PC-9 (cell line): ENCODE data around the gene PPP1R9A. TPM values are rescaled to one million over a fixed set of nuclear protein-coding genes. Genes with fewer than 3 reads are reported as not detected.

Source experiments
- BruUV-seq: library from RNA; stranded (reverse); fragments of 400-500 nt; replicated peaks from 2 replicates; lab custom pipeline; 2021; lab: Mats Ljungman, UMichigan
- CTCF ChIA-PET: fragments of 300-600 bp; sonication (Branson Sonifier 250); formaldehyde crosslinking; loops from one replicate; lab custom pipeline; 2022; ENCODE audit warnings: antibody characterized with exemption; lab: Charles Lee
- POLR2A ChIA-PET: fragments of 300-600 bp; sonication (Branson Sonifier 250); formaldehyde crosslinking; loops from one replicate; lab custom pipeline; 2022; ENCODE audit warnings: antibody characterized with exemption; ENCODE audit not compliant: unreplicated experiment; lab: Charles Lee
- DNase-seq, 2 experiments: peaks; one replicate each; pipeline versions ENCODE4 v3.0.0 to v3.0.0-alpha.2; 2015 to 2022; ENCODE audit warnings: mixed read lengths in 1 of 2
- H2AFZ ChIP-seq: fragments of 200-600 bp; sonication (generic); 2 replicates; pipeline ENCODE4 v1.8.1; 2017; ENCODE audit warnings: antibody characterized with exemption
- H3F3A ChIP-seq: fragments of 200-600 bp; sonication (generic); 2 replicates; pipeline ENCODE4 v1.8.1; 2017; ENCODE audit warnings: antibody characterized with exemption, mild to moderate bottlenecking, low read depth; ENCODE audit not compliant: insufficient read depth
- H3K27ac ChIP-seq: fragments of 200-600 bp; sonication (generic); 2 replicates; pipeline ENCODE4 v1.6.1; 2016; ENCODE audit warnings: mixed run types
- H3K27me3 ChIP-seq: fragments of 200-600 bp; sonication (generic); 2 replicates; pipeline ENCODE4 v1.6.1; 2016; ENCODE audit warnings: low read depth, mixed run types; ENCODE audit not compliant: insufficient read depth
- H3K36me3 ChIP-seq: fragments of 200-600 bp; sonication (generic); 2 replicates; pipeline ENCODE4 v1.6.1; 2016; ENCODE audit warnings: low read depth, mixed run types
- H3K4me1 ChIP-seq: fragments of 200-600 bp; sonication (generic); replicated peaks from 2 replicates; pipeline ENCODE4 v1.6.1; 2016; ENCODE audit warnings: mixed run types; ENCODE audit not compliant: insufficient read depth
- H3K4me2 ChIP-seq: fragments of 200-600 bp; sonication (generic); 2 replicates; pipeline ENCODE4 v1.6.1; 2017; ENCODE audit warnings: mixed run types
- H3K4me3 ChIP-seq: fragments of 200-600 bp; sonication (generic); 2 replicates; pipeline ENCODE4 v1.6.1; 2016; ENCODE audit warnings: mixed run types
- H3K79me2 ChIP-seq: fragments of 200-600 bp; sonication (generic); 2 replicates; pipeline ENCODE4 v1.6.1; 2017; ENCODE audit warnings: low read depth, mixed run types
- H3K9me2 ChIP-seq: fragments of 200-600 bp; sonication (generic); 2 replicates; pipeline ENCODE4 v1.8.1; 2017; ENCODE audit warnings: mild to moderate bottlenecking; ENCODE audit not compliant: insufficient read depth
- H3K9me3 ChIP-seq: fragments of 200-600 bp; sonication (generic); 2 replicates; pipeline ENCODE4 v1.8.1; 2016; ENCODE audit warnings: low read depth; ENCODE audit not compliant: insufficient read depth
- H4K20me1 ChIP-seq: fragments of 200-600 bp; sonication (generic); 2 replicates; pipeline ENCODE4 v1.8.1; 2017; ENCODE audit not compliant: insufficient read depth
- EZH2 ChIP-seq: fragments of 200-600 bp; sonication (generic); IDR thresholded peaks from 2 replicates; pipeline ENCODE4 v1.8.0; 2017; ENCODE audit warnings: antibody characterized with exemption, low read depth
- intact Hi-C: fragments of 100-400 bp; cut with micrococcal nuclease; formaldehyde crosslinking; loops from one replicate; pipeline ENCODE4 v1.10.0; 2022; ENCODE audit not compliant: unreplicated experiment
- total RNA-seq: library from RNA; stranded (reverse); gene quantifications from 2 replicates; pipeline ENCODE4 v1.2.3, GENCODE V29; 2021
- TF ChIP-seq, protein P1 (sequence below): fragments of 200-600 bp; sonication (generic); conservative IDR thresholded peaks from 2 replicates; pipeline ENCODE4 v1.6.1; 2017; ENCODE audit warnings: mixed run types, antibody characterized with exemption, mild to moderate bottlenecking, moderate library complexity

PPP1R9A gene
- total RNA-seq, 1 experiment from 2014 or later: 11.5 TPM

DNA sequence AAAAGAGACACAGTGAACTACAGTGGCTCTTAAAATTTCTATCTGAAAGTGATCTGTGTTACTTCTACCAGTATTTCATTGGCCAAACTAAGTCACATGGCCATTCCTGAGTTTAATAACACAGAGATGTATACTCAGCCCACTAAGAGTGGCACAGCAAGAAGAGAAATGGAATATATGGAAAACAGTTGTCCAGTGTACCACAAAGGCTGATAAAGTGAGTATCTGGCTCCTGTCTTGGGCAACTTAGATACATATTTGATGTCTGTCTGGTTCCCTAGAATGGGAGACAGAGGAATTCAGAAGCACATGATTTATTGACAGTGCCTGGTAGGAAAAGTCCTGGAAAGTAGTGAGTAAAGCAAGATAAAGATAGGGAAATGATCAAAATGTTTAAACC, 427.1 kb downstream of the PPP1R9A start:
- CTCF ChIA-PET: interaction anchor here (0.6 kb wide), 1 partner anchor 679 kb away, joined by 3 read pairs; no protein-coding TSS in a partner anchor
- no TSS peak for BruUV-seq
- Histone ChIP-seq H4K20me1 (no peaks in the 10 kb centered on the region), H3K27me3 (no peaks in the 10 kb centered on the region), H2AFZ (no peak overlapping the region), H3K4me3 (no peak overlapping the region), H3K27ac (no peak overlapping the region), H3K9me3 (no peaks in the 10 kb centered on the region), H3K4me1 (no peaks in the 10 kb centered on the region), H3K79me2 (no peaks in the 10 kb centered on the region), H3K36me3 (no peaks in the 10 kb centered on the region), H3F3A (no peaks in the 10 kb centered on the region), H3K4me2 (no peak overlapping the region), H3K9me2 (0 out of 2 replicates have a peak, but pooled peaks cover 4% of the 10 kb centered on the region)
- DNase-seq: no peak
- intact Hi-C loops: no loop called here
- POLR2A ChIA-PET: no interaction called here
- TF ChIP-seq, protein P1, sequence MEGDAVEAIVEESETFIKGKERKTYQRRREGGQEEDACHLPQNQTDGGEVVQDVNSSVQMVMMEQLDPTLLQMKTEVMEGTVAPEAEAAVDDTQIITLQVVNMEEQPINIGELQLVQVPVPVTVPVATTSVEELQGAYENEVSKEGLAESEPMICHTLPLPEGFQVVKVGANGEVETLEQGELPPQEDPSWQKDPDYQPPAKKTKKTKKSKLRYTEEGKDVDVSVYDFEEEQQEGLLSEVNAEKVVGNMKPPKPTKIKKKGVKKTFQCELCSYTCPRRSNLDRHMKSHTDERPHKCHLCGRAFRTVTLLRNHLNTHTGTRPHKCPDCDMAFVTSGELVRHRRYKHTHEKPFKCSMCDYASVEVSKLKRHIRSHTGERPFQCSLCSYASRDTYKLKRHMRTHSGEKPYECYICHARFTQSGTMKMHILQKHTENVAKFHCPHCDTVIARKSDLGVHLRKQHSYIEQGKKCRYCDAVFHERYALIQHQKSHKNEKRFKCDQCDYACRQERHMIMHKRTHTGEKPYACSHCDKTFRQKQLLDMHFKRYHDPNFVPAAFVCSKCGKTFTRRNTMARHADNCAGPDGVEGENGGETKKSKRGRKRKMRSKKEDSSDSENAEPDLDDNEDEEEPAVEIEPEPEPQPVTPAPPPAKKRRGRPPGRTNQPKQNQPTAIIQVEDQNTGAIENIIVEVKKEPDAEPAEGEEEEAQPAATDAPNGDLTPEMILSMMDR: no peak
- TF ChIP-seq EZH2: no peak

DNA sequence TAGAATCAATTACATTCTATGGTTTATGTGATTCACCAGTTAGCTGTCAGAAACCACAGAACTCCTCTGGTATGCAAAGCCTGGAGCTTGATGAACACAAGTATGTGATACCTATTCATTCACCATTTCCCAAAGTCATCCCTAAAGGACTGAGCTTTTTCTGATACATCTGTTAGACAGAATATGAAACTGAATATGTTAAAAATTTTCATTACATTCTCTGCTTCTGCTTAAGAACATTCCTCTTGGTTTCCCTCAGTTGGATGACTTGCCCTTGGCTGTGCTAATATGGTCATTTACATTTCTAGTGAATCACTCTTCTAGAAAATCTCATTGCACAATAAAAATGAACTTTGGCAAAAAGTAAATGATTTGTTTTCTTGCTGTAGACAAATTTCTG, 427.7 kb downstream of the PPP1R9A start:
- TF ChIP-seq, protein P1: no peak
- TF ChIP-seq EZH2: no peak
- Histone ChIP-seq H3K9me2 (0 out of 2 replicates have a peak, but pooled peaks cover 4% of the 10 kb centered on the region), H4K20me1 (no peaks in the 10 kb centered on the region), H3K4me2 (no peak overlapping the region), H3K36me3 (no peaks in the 10 kb centered on the region), H3K4me3 (no peak overlapping the region), H3K27ac (no peak overlapping the region), H3F3A (no peaks in the 10 kb centered on the region), H3K79me2 (no peaks in the 10 kb centered on the region), H3K27me3 (no peaks in the 10 kb centered on the region), H3K9me3 (no peaks in the 10 kb centered on the region), H3K4me1 (no peaks in the 10 kb centered on the region), H2AFZ (no peak overlapping the region)
- DNase-seq: no peak
- BruUV-seq: no TSS peak
- CTCF ChIA-PET: interaction anchor here (0.6 kb wide), 1 partner anchor 680 kb away, joined by 3 read pairs; no protein-coding TSS in a partner anchor
- intact Hi-C loops: no loop called here
- POLR2A ChIA-PET: no interaction called here

DNA sequence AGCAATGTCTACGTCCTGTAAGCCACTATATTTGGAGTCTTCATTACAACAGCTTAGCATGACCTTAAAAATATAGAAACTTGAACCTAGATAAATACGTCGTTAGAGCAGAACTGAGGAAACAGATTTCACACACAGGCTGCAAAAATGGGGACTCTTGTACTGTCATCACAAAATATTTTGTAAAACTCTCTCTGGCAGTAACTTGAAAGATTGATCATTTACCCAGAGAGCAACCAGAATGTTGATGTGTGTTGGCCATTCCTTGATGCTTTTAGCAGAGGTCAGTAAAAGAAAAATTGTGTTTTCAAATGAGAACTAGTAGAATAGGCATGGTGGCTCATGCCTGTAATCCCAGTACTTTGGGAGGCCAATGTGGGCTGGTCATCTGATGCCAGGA, 431.4 kb downstream of the PPP1R9A start:
- Histone ChIP-seq H3K4me2 (no peak overlapping the region), H3K27me3 (no peaks in the 10 kb centered on the region), H3K9me3 (no peaks in the 10 kb centered on the region), H4K20me1 (no peaks in the 10 kb centered on the region), H3K27ac (no peak overlapping the region), H3K9me2 (no peaks in the 10 kb centered on the region), H2AFZ (no peak overlapping the region), H3K79me2 (no peaks in the 10 kb centered on the region), H3K36me3 (no peaks in the 10 kb centered on the region), H3F3A (no peaks in the 10 kb centered on the region), H3K4me1 (no peaks in the 10 kb centered on the region), H3K4me3 (no peak overlapping the region)
- no TSS peak for BruUV-seq
- POLR2A ChIA-PET: no interaction called here
- intact Hi-C loops: no loop called here
- TF ChIP-seq, protein P1: no peak
- no peak for TF ChIP-seq EZH2
- CTCF ChIA-PET: no interaction called here
- DNase-seq: no peak
